GM18505 (cell line): ENCODE results near the gene PNRC1.
"Not testable (repeated sequence)": the region's sequence is repeated elsewhere in the genome, so short reads cannot be mapped to it uniquely, and the experiment has no call there.

ENCODE experiments used
- ATAC-seq: cut with Tn5 transposase; IDR thresholded peaks from one replicate; pipeline ENCODE4 v1.9.1; 2021; ENCODE audit not compliant: unreplicated experiment
- POLR2A ChIP-seq: IDR thresholded peaks from 4 replicates; pipeline ENCODE4 v1.6.1; 2011; ENCODE audit warnings: borderline replicate concordance; ENCODE audit not compliant: insufficient read depth, insufficient read length; ENCODE audit errors: extremely low read depth

Gene PNRC1

GRCh38 chr6:89047473-89047872 is 33.1 kb upstream of the PNRC1 start:
- no peak for ATAC-seq
- no peak for TF ChIP-seq POLR2A

DNA sequence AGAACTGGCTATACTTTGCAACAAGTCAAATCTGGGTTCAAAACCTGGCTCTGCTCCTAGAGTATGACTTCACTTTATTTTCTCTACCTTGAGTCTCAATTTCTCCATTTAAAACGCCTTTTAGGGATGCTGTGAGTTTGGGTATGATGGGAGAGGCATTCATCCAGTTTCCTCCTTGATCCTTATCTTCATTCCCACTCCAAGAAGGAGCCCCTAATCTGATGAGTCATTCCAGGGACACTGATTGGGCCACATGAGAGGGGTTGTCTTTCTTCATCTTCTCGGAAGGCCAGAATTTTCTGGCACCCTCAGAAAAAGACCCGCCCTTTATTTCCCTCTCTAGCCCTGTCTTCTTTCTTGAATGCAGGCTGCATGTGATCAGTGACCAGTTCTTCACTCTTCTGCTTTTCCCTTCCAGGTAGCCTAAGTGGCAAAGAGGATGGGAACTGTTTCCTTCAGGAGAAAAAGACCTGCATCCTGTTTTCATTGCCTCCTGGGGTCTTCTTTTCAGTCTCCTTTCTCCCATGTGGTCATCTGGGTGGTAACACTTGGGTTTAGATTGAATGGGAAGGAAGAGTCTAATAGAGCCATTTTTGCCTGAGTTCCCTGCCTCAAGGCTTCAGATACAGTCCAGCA is 32.1 kb upstream of the PNRC1 start:
- ATAC-seq, result no peak
- TF ChIP-seq POLR2A, result no peak

- ATAC-seq, result no peak
- TF ChIP-seq POLR2A, result no peak
These were observed 31.6 kb upstream of the PNRC1 start for GRCh38 chr6:89048985-89049384.

- no peak for TF ChIP-seq POLR2A
These were observed 30.4 kb upstream of the PNRC1 start for GRCh38 chr6:89050155-89050554.

GRCh38 chr6:89050697-89051096 is 29.9 kb upstream of the PNRC1 start:
- ATAC-seq, result no peak
- no peak for TF ChIP-seq POLR2A

More at GRCh38 chr6:89050155-89050554, 30.4 kb upstream of the PNRC1 start:
- ATAC-seq, result no peak

DNA sequence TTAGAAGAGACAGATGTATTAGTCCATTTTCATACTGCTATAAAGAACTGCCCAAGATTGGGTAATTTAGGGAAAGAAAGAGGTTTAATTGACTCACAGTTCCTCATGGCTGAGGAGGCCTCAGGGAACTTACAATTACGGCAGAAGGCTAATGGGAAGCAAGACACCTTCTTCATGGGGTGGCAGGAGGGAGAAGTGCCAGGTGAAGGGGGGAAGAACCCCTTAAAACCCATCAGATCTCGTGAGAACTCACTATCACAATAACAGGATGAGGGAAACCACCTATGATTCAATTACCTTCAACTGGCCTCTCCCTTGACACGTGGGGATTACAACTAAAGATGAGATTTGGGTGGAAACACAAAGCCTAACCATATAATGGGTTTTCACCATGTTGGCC is 28.9 kb upstream of the PNRC1 start:
- no peak for ATAC-seq
- TF ChIP-seq POLR2A, result no peak

DNA sequence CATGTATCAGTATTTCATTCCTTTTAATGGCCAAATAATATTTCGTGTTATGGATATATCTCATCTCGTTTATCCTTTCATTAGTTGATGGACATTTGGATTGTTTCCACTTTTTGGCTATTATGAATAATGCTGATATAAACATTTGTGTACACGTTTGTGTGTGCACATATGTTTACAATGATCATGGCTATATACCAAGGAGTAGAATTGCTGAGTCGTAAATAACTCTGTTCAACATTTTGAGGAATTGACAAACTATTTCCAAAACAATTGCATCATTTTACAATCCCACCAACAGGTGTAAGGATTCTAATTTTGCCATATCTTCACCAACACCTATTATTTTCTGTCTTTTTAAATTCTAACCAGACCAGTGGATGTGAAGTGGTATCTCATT is 26.3 kb upstream of the PNRC1 start:
- no peak for ATAC-seq
- TF ChIP-seq POLR2A, result no peak

GRCh38 chr6:89057759-89058158 is 22.8 kb upstream of the PNRC1 start:
- no peak for ATAC-seq
- no peak for TF ChIP-seq POLR2A

GRCh38 chr6:89058627-89059026 is 21.9 kb upstream of the PNRC1 start:
- TF ChIP-seq POLR2A, result no peak
- no peak for ATAC-seq

DNA sequence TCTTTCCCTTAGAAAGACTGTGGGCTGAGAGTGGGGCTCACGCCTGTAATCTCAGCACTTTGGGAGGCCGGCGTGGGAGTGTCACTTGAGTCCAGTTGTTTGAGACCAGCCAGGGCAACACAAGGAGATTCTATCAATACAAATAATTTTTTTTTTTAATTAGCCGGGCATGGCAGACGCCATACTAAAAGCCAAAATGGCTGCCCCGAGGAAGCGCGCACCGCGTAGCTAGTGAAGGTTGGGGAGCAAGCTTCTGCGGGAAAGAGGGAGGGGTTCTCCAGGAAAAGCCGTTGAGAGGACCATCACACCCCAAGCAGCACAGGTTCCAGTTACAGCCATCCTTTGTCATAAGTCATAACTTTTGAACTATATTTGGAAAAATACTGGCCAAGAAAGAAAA is 21.3 kb upstream of the PNRC1 start:
- ATAC-seq, result no peak
- TF ChIP-seq POLR2A, result no peak

DNA sequence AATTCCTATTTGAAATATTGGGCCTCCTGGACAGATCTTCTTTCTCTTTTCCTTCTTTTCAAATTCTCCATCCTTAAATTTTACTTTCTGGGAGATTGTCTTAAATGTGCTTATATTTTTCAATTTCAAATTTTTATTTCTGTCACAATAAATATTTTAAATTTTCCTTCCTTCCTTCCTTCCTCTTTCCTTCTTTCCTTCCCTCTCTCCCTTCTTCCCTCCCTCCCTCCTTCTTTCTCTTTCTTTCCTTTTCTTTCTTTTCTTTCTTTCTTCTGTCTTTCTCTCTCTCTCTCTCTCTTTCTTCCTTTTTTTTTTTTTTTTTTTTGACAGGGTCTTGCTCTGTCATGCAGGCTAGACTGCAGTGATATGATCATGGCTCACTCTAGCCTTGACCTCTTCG is 16.7 kb upstream of the PNRC1 start:
- no peak for ATAC-seq

GRCh38 chr6:89064931-89065330 is 15.6 kb upstream of the PNRC1 start:
- ATAC-seq, result not testable (repeated sequence)

More for the DNA sequence above, 16.7 kb upstream of the PNRC1 start:
- TF ChIP-seq POLR2A, result no peak

DNA sequence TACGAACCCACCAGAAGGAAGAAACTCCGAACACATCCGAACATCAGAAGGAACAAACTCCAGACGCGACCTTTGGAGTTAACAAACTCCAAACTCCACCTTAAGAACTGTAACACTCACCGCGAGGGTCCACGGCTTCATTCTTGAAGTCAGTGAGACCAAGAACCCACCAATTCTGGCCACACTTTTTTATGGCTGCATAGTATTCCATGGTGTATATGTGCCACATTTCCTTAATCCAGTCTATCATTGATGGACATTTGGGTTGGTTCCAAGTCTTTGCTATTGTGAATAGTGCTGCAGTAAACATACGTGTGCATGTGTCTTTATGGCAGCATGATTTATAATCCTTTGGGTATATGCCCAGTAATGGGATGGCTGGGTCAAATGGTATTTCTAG is 14.4 kb upstream of the PNRC1 start:
- not testable (repeated sequence) for ATAC-seq

- no peak for TF ChIP-seq POLR2A
- ATAC-seq, result no peak
These were observed 13.5 kb upstream of the PNRC1 start for GRCh38 chr6:89066940-89067646.

DNA sequence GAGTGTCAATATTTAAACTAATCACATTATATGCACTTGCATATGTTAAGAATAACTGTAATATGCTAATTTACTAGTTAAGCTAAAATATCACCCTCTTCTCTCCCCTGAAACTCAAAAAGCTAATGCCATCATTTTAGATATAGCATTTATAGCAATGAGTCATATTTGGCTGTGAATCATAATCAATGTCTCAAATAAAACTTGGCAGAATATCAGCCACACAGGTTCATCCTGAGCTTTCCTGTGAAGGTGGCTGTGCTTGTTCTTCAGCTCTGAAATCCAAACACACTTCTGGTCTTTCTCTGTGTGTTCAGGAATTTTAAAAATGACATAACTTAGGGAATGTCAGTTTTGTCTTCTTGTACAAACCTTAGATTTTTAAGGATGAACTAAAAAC is 12.8 kb upstream of the PNRC1 start:
- TF ChIP-seq POLR2A, result no peak
- ATAC-seq, result no peak

DNA sequence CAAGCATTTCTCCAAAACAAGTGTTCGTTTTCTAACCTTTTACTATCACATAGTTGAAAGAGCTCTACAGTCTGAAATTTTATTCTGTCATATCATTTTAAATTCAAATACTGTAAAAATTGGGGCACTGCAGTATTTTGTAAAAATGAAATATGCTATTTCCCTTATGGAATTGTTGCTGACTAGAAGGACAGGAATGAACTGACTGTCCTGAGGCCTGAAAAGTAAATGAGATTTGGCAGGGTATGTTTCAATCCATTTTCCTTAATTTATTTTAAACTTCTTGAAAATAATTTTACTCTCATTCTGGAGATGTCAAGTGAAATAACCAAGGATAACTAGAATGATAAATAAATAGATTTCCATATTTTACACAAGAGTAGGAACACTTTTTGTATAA is 11.9 kb upstream of the PNRC1 start:
- no peak for TF ChIP-seq POLR2A
- no peak for ATAC-seq
